Measurements from ENCODE around the gene TNFRSF1B. TPM values are rescaled to one million over a fixed set of nuclear protein-coding genes. Genes with fewer than 3 reads are reported as not detected.
A peak's percentile ranks its signal among the peaks of the same experiment; 100 is the strongest.

The TNFRSF1B gene
- total RNA-seq, 1 donor from 2014 or later, result 139 TPM

DNA sequence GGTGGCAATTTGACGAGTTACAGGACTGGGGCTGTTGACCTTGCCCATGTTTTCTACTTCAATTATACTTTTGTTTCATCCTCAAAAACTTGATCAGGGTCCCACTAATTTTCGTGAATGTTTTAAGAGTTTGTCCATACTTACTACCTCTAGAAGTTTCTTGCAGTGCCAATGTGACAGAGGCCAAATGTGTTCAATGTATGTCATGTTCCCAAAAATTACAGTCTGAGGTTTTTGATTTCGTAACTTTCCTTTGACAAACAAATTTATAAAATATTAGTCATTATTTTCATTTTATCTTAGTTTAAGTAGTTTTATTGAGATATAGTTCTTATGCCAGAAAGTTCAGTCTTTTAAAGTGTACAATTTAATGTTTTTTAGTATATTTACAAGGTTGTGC lies 78.3 kb downstream of the TNFRSF1B start:
- intact Hi-C loops (cut with DNase I), result no loop called here
- no peaks in the 10 kb centered on the region for H3K9me3 ChIP-seq
- no peaks in the 10 kb centered on the region for H3K27me3 ChIP-seq
- H3K4me1 ChIP-seq, result no peaks in the 10 kb centered on the region
- DNase-seq (ENCODE audit: low spot score in 2 of 2), result no peak
- TF ChIP-seq, protein P1, sequence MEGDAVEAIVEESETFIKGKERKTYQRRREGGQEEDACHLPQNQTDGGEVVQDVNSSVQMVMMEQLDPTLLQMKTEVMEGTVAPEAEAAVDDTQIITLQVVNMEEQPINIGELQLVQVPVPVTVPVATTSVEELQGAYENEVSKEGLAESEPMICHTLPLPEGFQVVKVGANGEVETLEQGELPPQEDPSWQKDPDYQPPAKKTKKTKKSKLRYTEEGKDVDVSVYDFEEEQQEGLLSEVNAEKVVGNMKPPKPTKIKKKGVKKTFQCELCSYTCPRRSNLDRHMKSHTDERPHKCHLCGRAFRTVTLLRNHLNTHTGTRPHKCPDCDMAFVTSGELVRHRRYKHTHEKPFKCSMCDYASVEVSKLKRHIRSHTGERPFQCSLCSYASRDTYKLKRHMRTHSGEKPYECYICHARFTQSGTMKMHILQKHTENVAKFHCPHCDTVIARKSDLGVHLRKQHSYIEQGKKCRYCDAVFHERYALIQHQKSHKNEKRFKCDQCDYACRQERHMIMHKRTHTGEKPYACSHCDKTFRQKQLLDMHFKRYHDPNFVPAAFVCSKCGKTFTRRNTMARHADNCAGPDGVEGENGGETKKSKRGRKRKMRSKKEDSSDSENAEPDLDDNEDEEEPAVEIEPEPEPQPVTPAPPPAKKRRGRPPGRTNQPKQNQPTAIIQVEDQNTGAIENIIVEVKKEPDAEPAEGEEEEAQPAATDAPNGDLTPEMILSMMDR (IDR thresholded peaks at IDR 0.05), result no peak
- H3K36me3 ChIP-seq, result peaks cover 56 to 81% of the 10 kb centered on the region in 2 donors
- no peak overlapping the region for H3K4me3 ChIP-seq
- no peak overlapping the region for H3K27ac ChIP-seq

DNA sequence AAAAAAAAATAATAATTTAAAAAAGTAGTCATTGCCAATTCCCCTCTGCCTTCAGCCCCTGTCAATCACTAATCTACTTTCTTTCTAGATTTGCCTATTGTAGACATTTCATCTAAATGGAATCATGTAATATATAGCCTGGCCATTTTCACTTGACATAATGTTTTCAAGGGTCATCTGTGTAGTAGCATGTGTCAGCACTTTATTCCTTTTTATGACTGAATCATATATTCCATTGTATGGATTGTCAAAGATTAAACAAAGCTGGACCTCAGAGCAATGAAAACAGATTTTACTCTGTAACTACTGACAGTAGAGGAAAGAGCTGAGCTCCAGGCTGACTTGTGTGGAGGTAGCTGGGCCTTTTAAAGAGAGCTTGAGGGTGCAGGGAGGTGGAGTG lies 78.9 kb downstream of the TNFRSF1B start:
- H3K27ac ChIP-seq, result no peak overlapping the region
- intact Hi-C loops (cut with DNase I), result no loop called here
- no peak overlapping the region for H3K4me3 ChIP-seq
- H3K27me3 ChIP-seq, result no peaks in the 10 kb centered on the region
- H3K4me1 ChIP-seq, result no peaks in the 10 kb centered on the region
- H3K9me3 ChIP-seq, result no peaks in the 10 kb centered on the region
- no peak for DNase-seq (ENCODE audit: low spot score in 2 of 2)
- peaks cover 62 to 87% of the 10 kb centered on the region in 2 donors for H3K36me3 ChIP-seq
- TF ChIP-seq, protein P1 (IDR thresholded peaks at IDR 0.05), result no peak

DNA sequence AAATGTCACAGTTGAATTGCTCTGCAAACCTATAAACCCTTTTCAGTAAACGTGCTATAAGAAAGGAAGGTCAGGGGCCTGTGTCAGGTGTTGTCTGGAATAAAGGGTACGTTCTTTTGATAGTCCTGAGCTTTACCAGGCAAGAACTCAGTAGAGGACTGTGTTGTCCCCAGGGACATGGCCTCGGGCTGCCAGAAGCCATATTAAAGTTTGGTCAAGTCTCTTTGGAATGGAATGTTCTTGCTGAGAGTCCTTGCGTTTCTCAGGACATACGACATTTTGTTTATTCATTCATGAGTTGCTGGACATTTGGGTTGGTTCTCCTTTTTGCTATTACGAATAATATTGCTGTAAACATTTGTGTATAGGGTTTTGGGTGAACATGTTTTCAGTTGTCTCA lies 79.8 kb downstream of the TNFRSF1B start:
- peak overlapping the region in 1 of 2 donors; percentile 5 for H3K27ac ChIP-seq
- no peaks in the 10 kb centered on the region for H3K4me1 ChIP-seq
- DNase-seq (ENCODE audit: low spot score in 2 of 2), result no peak
- H3K27me3 ChIP-seq, result no peaks in the 10 kb centered on the region
- H3K36me3 ChIP-seq, result peaks cover 65 to 85% of the 10 kb centered on the region in 2 donors
- TF ChIP-seq, protein P1 (IDR thresholded peaks at IDR 0.05), result no peak
- intact Hi-C loops (cut with DNase I), result no loop called here
- no peak overlapping the region for H3K4me3 ChIP-seq
- H3K9me3 ChIP-seq, result no peaks in the 10 kb centered on the region

DNA sequence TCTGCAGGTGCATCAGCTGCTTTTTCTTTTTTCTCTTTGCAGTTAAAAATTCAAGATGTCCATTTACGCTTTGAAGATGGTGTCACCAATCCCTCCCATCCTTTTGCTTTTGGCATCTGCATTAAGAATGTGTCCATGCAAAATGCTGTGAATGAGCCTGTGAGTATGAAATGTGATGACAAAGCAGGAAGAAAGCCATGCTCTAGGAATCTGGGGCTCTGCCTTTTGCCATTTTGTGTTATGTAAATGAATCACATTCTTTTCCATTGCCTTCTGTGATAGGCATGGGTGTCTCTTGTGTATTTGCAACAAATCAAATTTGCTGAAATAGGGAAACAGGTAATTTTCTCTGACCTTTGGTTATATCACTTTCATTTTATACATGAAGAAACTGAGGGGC lies 82.4 kb downstream of the TNFRSF1B start:
- intact Hi-C loops (cut with DNase I), result no loop called here
- Histone ChIP-seq H3K36me3 (peaks cover 57 to 78% of the 10 kb centered on the region in 2 donors), H3K9me3 (no peaks in the 10 kb centered on the region), H3K4me3 (no peak overlapping the region), H3K27ac (no peak overlapping the region), H3K4me1 (no peaks in the 10 kb centered on the region), H3K27me3 (no peaks in the 10 kb centered on the region)
- no peak for DNase-seq (ENCODE audit: low spot score in 2 of 2)
- TF ChIP-seq, protein P1 (IDR thresholded peaks at IDR 0.05), result no peak

DNA sequence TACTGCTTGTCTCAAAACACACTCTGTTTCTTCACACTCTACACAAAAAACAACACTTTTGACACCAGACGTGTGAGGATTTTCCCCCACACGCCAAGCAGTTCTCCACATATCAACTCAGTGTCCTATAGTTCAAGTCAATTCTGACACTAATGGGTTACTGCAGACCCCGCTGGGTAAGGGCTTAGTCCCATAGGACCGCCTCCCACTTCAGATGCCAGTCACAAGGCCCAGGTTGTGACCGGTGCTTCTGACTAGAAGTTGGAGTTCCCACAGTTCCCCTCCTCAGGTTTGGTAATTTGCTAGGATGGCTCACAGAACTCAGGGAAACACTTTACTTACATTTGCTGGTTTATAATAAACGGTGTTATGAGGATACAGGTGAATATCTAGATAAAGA lies 83.0 kb downstream of the TNFRSF1B start:
- DNase-seq (ENCODE audit: low spot score in 2 of 2), result no peak
- intact Hi-C loops (cut with DNase I), result no loop called here
- TF ChIP-seq, protein P1 (IDR thresholded peaks at IDR 0.05), result no peak
- peaks cover 55 to 78% of the 10 kb centered on the region in 2 donors for H3K36me3 ChIP-seq
- no peak overlapping the region for H3K27ac ChIP-seq
- no peak overlapping the region for H3K4me3 ChIP-seq
- no peaks in the 10 kb centered on the region for H3K27me3 ChIP-seq
- no peaks in the 10 kb centered on the region for H3K9me3 ChIP-seq
- no peaks in the 10 kb centered on the region for H3K4me1 ChIP-seq

DNA sequence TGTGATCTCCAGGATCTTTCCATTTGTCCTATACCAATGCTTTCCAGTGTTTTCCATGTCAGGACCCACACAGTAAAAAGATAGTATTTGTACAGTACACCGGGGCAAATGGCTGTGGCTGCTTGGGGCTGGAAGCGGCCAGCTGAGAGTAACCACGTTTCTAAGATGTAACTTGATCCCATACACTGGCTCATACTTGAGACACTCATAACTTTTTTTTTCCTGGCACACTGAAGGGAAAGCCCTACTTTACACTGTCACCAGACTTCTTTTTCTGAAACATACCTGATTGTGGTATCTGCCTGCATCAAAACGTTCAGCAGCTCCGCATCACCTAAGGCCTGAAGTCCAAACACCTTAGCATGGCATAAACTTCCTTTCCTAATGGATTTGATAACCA lies 84.7 kb downstream of the TNFRSF1B start:
- intact Hi-C loops (cut with DNase I), result no loop called here
- Histone ChIP-seq H3K27ac (no peak overlapping the region), H3K36me3 (peaks cover 62 to 80% of the 10 kb centered on the region in 2 donors), H3K9me3 (no peaks in the 10 kb centered on the region), H3K4me1 (no peaks in the 10 kb centered on the region), H3K27me3 (no peaks in the 10 kb centered on the region), H3K4me3 (no peak overlapping the region)
- DNase-seq (ENCODE audit: low spot score in 2 of 2), result no peak
- TF ChIP-seq, protein P1 (IDR thresholded peaks at IDR 0.05), result no peak

Measured in ascending aorta (tissue), 2 donors.